HG02852 (cell line): ENCODE measurements around the gene SCG5.

Experiments
- ATAC-seq: cut with Tn5 transposase; IDR thresholded peaks from one replicate; pipeline ENCODE4 v1.9.1; 2021; ENCODE audit warnings: mild to moderate bottlenecking, moderate library complexity; ENCODE audit not compliant: unreplicated experiment

Gene SCG5

GRCh38 chr15:32690941-32691688, 49.6 kb downstream of the SCG5 start:
- no peak for ATAC-seq

- ATAC-seq: no peak
Observed at GRCh38 chr15:32691689-32692038, 50.2 kb downstream of the SCG5 start.

- no peak for ATAC-seq
Observed at GRCh38 chr15:32692286-32692685, 50.8 kb downstream of the SCG5 start.

- no peak for ATAC-seq
Observed at GRCh38 chr15:32694222-32694983, 52.9 kb downstream of the SCG5 start.

- ATAC-seq: no peak
Observed at GRCh38 chr15:32698773-32699390, 57.4 kb downstream of the SCG5 start.

GRCh38 chr15:32700501-32701150, 59.1 kb downstream of the SCG5 start:
- ATAC-seq: no peak

GRCh38 chr15:32701863-32702262, 60.4 kb downstream of the SCG5 start:
- ATAC-seq: no peak

GRCh38 chr15:32704395-32704981, 63.0 kb downstream of the SCG5 start:
- no peak for ATAC-seq

- no peak for ATAC-seq
Observed at GRCh38 chr15:32705446-32705845, 63.9 kb downstream of the SCG5 start.

- no peak for ATAC-seq
Observed at GRCh38 chr15:32706704-32707103, 65.2 kb downstream of the SCG5 start.

GRCh38 chr15:32707436-32707835, 65.9 kb downstream of the SCG5 start:
- ATAC-seq: no peak

GRCh38 chr15:32709295-32710033, 68.0 kb downstream of the SCG5 start:
- ATAC-seq: no peak

GRCh38 chr15:32715276-32715675, 73.8 kb downstream of the SCG5 start:
- no peak for ATAC-seq

GRCh38 chr15:32716216-32716914, 74.9 kb downstream of the SCG5 start:
- ATAC-seq: no peak

- ATAC-seq: no peak
Observed at GRCh38 chr15:32716915-32717425, 75.5 kb downstream of the SCG5 start.

- no peak for ATAC-seq
Observed at GRCh38 chr15:32717426-32718226, 76.1 kb downstream of the SCG5 start, which contains the start of gene GREM1. Gene GREM1, plus strand, starts transcription at chr15:32718004. Its CDS starts 12,687 bp downstream, at chr15:32730691.

GRCh38 chr15:32718227-32718820, 76.8 kb downstream of the SCG5 start:
- no peak for ATAC-seq
